Left lung (tissue), 10 donors: ENCODE data around the gene GRWD1. TPM values are rescaled to one million over a fixed set of nuclear protein-coding genes. Genes with fewer than 3 reads are reported as not detected.

ENCODE experiments used
- ATAC-seq: fragments of 200-7000 bp; cut with Tn5 transposase; one replicate; pipeline ENCODE4 v1.9.1; 2020; ENCODE audit warnings: moderate library complexity
- DNase-seq, 4 donors: peaks; one replicate each; pipeline ENCODE4 v3.0.0-alpha.2; 2013 to 2020
- H3K27ac ChIP-seq, 2 donors: fragments of 200-600 bp; sonication (generic) in 1 of 2; one replicate each; pipeline versions ENCODE4 v1.5.0 to v1.8.0; 2020 to 2021
- H3K27me3 ChIP-seq, 2 donors: fragments of 200-600 bp; sonication (generic) in 1 of 2; one replicate each; pipeline versions ENCODE4 v1.5.0 to v1.8.0; 2020 to 2021
- H3K36me3 ChIP-seq, 2 donors: fragments of 200-600 bp; sonication (generic) in 1 of 2; one replicate each; pipeline versions ENCODE4 v1.5.0 to v1.8.0; 2020 to 2021
- H3K4me1 ChIP-seq, 2 donors: fragments of 200-600 bp; one replicate each; pipeline ENCODE4 v1.8.0; 2021
- H3K4me3 ChIP-seq, 2 donors: fragments of 200-600 bp; sonication (generic) in 1 of 2; one replicate each; pipeline versions ENCODE4 v1.5.0 to v1.8.0; 2020 to 2021; ENCODE audit warnings: mild to moderate bottlenecking in 1 of 2
- H3K9me3 ChIP-seq, 2 donors: fragments of 200-600 bp; sonication (generic) in 1 of 2; one replicate each; pipeline versions ENCODE4 v1.5.0 to v1.8.0; 2020 to 2021
- intact Hi-C, 2 donors: fragments of 100-400 bp; cut with DNase I; formaldehyde crosslinking; loops; one replicate each; pipeline versions ENCODE4 v1.11.2 to v1.14.2; 2022
- polyA plus RNA-seq, 6 donors: library from polyadenylated mRNA; unstranded; fragments of 120-200 nt; gene quantifications; one replicate each; pipeline ENCODE4 v1.2.1, GENCODE V29; 2013; ENCODE audit not compliant: insufficient read length in 6 of 6
- total RNA-seq, 2 donors: library from RNA; stranded (reverse); fragmentation: NEBNext Ultra II Directional; extraction: Animal tissue kit (Norgen Biotek cat#: 25700); gene quantifications; one replicate each; pipeline ENCODE4 v1.2.1, GENCODE V29; 2021
- TF ChIP-seq, protein P1 (sequence below), 2 donors: fragments of 200-600 bp; sonication (generic) in 1 of 2; IDR thresholded peaks; one replicate each; pipeline versions ENCODE4 v1.5.0 to v1.8.0; 2021; ENCODE audit warnings: antibody characterized with exemption in 2 of 2
- donor health status: DM: no; HTN: yes; CAD: no.
- donor health status: DM: no; HTN: no; CAD: no.

GRWD1 gene
- total and polyA plus RNA-seq, 8 donors, result 18.4 to 33.8 (median 24.4) TPM

DNA sequence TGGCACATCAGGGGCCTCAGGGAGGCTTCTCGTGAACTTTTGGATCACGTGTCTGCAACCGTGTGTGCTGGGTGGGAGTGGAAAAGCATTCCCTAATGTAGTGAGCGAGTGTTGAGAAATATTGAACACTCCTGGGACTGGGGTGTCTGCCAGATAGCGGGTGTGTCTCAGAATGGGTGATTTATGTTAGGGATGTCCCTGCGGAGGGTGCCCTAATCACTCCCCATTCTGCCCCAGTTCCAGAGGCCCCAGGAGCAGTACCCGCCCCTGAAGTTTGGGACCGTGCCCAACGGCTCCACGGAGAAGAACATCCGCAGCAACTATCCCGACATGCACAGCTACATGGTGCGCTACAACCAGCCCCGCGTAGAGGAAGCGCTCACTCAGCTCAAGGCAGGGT, 24.2 kb upstream of the GRWD1 start:
- no peak overlapping the region for H3K4me3 ChIP-seq
- DNase-seq, result peak in 1 of 4 donors; percentile 37
- intact Hi-C loops, result no loop called here
- ATAC-seq, result no peak
- TF ChIP-seq, protein P1, sequence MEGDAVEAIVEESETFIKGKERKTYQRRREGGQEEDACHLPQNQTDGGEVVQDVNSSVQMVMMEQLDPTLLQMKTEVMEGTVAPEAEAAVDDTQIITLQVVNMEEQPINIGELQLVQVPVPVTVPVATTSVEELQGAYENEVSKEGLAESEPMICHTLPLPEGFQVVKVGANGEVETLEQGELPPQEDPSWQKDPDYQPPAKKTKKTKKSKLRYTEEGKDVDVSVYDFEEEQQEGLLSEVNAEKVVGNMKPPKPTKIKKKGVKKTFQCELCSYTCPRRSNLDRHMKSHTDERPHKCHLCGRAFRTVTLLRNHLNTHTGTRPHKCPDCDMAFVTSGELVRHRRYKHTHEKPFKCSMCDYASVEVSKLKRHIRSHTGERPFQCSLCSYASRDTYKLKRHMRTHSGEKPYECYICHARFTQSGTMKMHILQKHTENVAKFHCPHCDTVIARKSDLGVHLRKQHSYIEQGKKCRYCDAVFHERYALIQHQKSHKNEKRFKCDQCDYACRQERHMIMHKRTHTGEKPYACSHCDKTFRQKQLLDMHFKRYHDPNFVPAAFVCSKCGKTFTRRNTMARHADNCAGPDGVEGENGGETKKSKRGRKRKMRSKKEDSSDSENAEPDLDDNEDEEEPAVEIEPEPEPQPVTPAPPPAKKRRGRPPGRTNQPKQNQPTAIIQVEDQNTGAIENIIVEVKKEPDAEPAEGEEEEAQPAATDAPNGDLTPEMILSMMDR (IDR thresholded peaks at IDR 0.05), result no peak
- H3K27me3 ChIP-seq, result peaks cover 0 to 24% of the 10 kb centered on the region in 2 donors
- no peaks in the 10 kb centered on the region for H3K36me3 ChIP-seq
- H3K27ac ChIP-seq, result no peak overlapping the region
- no peaks in the 10 kb centered on the region for H3K9me3 ChIP-seq
- peaks cover 0 to 11% of the 10 kb centered on the region in 2 donors for H3K4me1 ChIP-seq

DNA sequence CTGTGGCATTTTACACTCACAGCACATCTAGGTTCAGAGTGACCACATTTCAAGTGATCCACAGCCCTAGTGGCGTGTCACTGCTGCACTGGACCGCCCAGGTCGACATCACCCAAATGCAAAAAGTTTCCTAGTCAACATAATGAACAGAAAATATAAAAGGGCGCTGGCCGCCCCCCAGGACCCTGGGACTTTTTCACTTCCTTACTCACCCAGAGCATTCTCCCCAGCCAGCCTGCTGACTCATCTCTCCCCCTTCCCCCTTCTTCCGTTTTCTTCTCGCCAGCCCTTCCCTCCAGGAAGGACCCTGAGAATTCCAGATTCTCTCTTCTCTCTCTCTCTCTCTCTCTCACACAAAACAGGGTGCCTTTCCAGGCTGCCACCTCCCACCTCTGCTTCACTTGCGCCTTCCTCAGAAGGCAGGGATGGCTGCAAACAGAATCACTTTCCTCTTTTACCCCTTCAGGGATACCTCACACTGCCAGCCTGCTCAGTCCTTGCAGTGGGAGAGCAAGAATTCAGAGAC, 21.0 kb upstream of the GRWD1 start:
- no peaks in the 10 kb centered on the region for H3K36me3 ChIP-seq
- H3K9me3 ChIP-seq, result no peaks in the 10 kb centered on the region
- peak in 2 of 4 donors; percentile 46 to 68 for DNase-seq
- TF ChIP-seq, protein P1 (IDR thresholded peaks at IDR 0.05), result no peak
- peak; percentile 81 for ATAC-seq
- peaks cover 0 to 11% of the 10 kb centered on the region in 2 donors for H3K4me1 ChIP-seq
- no peaks in the 10 kb centered on the region for H3K27me3 ChIP-seq
- no peak overlapping the region for H3K4me3 ChIP-seq
- H3K27ac ChIP-seq, result no peak overlapping the region
- intact Hi-C loops, result no loop called here

DNA sequence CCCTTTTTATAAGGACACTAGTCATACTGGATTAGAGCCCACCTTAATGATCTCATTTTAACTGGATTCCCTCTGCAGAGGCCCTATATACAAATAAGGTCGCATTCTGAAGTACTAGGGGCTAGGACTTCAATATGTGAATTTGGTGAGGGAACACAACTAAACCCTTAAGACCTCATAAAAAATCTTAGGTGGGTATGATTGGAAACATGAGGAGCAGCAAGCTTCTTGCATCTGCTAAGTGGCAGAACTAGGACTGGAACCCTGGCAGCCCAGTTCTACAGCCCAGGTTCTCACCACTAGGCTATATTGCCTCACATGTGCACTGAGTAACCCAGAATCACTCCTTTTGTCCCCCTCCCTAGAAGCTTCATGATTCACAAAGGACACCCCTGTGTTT, 17.1 kb upstream of the GRWD1 start:
- DNase-seq, result no peak
- Histone ChIP-seq H3K4me1 (peaks cover 0 to 11% of the 10 kb centered on the region in 2 donors), H3K4me3 (no peak overlapping the region), H3K9me3 (no peaks in the 10 kb centered on the region), H3K27me3 (no peaks in the 10 kb centered on the region), H3K36me3 (no peaks in the 10 kb centered on the region), H3K27ac (no peak overlapping the region)
- intact Hi-C loops, result no loop called here
- ATAC-seq, result no peak
- TF ChIP-seq, protein P1 (IDR thresholded peaks at IDR 0.05), result no peak

DNA sequence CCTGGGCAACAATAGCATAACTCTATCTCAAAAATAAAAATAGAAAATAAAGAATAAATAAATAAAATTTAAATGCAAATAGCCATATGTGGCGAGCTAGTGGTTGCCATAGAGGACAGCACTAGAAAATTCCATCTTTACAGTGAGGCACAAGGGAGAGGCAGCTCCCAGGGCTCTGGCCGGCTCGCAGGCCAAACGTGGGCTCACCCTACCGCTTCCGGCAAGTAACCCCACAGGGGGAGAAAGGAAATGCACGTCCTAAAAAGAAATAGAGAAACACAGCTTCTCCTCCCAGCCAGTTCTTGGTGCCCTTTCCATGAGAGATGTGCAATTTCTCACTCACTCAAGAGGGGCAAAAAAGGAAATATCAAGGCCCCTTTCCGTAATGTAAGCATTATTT, 12.4 kb upstream of the GRWD1 start:
- Histone ChIP-seq H3K27ac (no peak overlapping the region), H3K27me3 (peaks cover 0 to 14% of the 10 kb centered on the region in 2 donors), H3K9me3 (no peaks in the 10 kb centered on the region), H3K4me3 (no peak overlapping the region), H3K36me3 (no peaks in the 10 kb centered on the region), H3K4me1 (no peaks in the 10 kb centered on the region)
- DNase-seq (peak in 1 of 4 donors; percentile 32), ATAC-seq (no peak)
- TF ChIP-seq, protein P1 (IDR thresholded peaks at IDR 0.05), result no peak
- intact Hi-C loops, result no loop called here

DNA sequence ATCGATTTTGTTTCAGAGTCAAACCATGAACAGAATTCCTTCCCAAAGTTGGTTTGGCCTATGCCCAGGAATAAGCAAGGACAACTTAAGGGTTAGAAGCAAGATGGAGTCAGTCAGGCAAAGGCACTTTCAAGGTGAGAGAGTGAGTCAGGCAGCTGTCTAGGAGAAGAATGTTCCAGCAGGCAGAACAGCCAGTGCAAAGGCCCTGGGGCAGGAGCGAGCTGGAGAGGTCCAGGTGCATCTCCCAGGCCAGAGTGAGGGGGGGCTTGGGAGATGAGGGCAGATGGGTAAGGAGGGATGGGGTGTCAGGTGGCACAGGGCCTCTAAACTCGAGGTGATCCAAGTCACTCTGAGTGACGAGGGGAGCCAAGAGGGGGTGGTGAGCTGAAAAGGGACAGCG, 9.2 kb upstream of the GRWD1 start:
- Histone ChIP-seq H3K4me1 (no peaks in the 10 kb centered on the region), H3K9me3 (no peaks in the 10 kb centered on the region), H3K27ac (no peak overlapping the region), H3K36me3 (no peaks in the 10 kb centered on the region), H3K4me3 (no peak overlapping the region), H3K27me3 (peaks cover 0 to 31% of the 10 kb centered on the region in 2 donors)
- ATAC-seq (no peak), DNase-seq (peak in 1 of 4 donors; percentile 22)
- intact Hi-C loops, result no loop called here
- TF ChIP-seq, protein P1 (IDR thresholded peaks at IDR 0.05), result no peak
